Upper lobe of left lung (tissue), 6 donors: ENCODE results near the gene EVPL. TPM values are rescaled to one million over a fixed set of nuclear protein-coding genes. Genes with fewer than 3 reads are reported as not detected.
"Not testable (repeated sequence)": the region's sequence is repeated elsewhere in the genome, so short reads cannot be mapped to it uniquely, and the experiment has no call there.

Experiments
- ATAC-seq, 2 donors: fragments of 200-7000 bp; cut with Tn5 transposase; one replicate each; pipeline ENCODE4 v1.9.1; 2022; ENCODE audit warnings: mild to moderate bottlenecking in 2 of 2, moderate library complexity in 2 of 2; ENCODE audit not compliant: low FRiP score in 2 of 2
- DNase-seq, 2 donors: peaks; one replicate each; pipeline ENCODE4 v3.0.0-alpha.2; 2019 to 2020
- H3K27ac ChIP-seq, 4 donors: fragments of 200-600 bp; sonication (generic); one replicate each; pipeline ENCODE4 v1.5.1; 2016 to 2019
- H3K27me3 ChIP-seq, 4 donors: fragments of 200-600 bp; sonication (generic); one replicate each; pipeline ENCODE4 v1.5.1; 2017 to 2019
- H3K36me3 ChIP-seq, 4 donors: fragments of 200-600 bp; sonication (generic); one replicate each; pipeline ENCODE4 v1.5.1; 2016 to 2019
- H3K4me1 ChIP-seq, 4 donors: fragments of 200-600 bp; sonication (generic); one replicate each; pipeline ENCODE4 v1.5.1; 2018 to 2019
- H3K4me3 ChIP-seq, 4 donors: fragments of 200-600 bp; sonication (generic); one replicate each; pipeline ENCODE4 v1.5.1; 2017 to 2019; ENCODE audit warnings: mild to moderate bottlenecking in 2 of 4, moderate library complexity in 1 of 4
- H3K9me3 ChIP-seq, 4 donors: fragments of 200-600 bp; sonication (generic); one replicate each; pipeline ENCODE4 v1.5.1; 2018 to 2019
- CTCF ChIP-seq, 6 experiments: fragments of 450-650 bp in 4 of 6; fragments of 200-600 bp in 2 of 6; sonication (generic) in 2 of 6; IDR thresholded peaks; one replicate each; pipeline ENCODE4 v1.5.1; 2016 to 2019; ENCODE audit warnings: antibody characterized with exemption in 6 of 6
- EP300 ChIP-seq, 4 donors: sonication (generic); formaldehyde crosslinking; IDR thresholded peaks; one replicate each; pipeline ENCODE4 v1.5.1; 2017; ENCODE audit warnings: antibody characterized with exemption in 4 of 4, control low read depth in 2 of 4
- POLR2A ChIP-seq, 4 donors: fragments of 450-650 bp; IDR thresholded peaks; one replicate each; pipeline ENCODE4 v1.5.1; 2016 to 2017; ENCODE audit warnings: antibody characterized with exemption in 4 of 4, mild to moderate bottlenecking in 2 of 4
- POLR2AphosphoS5 ChIP-seq, 2 donors: sonication (generic); formaldehyde crosslinking; IDR thresholded peaks; one replicate each; pipeline ENCODE4 v1.5.1; 2017; ENCODE audit warnings: antibody characterized with exemption in 2 of 2
- WGBS, 2 donors: methylation state at CpG; one replicate each; pipeline ENCODE4 v1.1.5; 2017 to 2018; 5-methylcytosine and 5-hydroxymethylcytosine counted together
- total RNA-seq, 6 donors: library from RNA; depleted of rRNA in 4 of 6; stranded (reverse); fragments of >200 nt in 4 of 6; gene quantifications; one replicate each; pipeline versions ENCODE4 v1.1.0 to v1.2.1, GENCODE V29; 2016 to 2021
- donor health status: DM: no; HTN: no; CAD: no; lungs with moderate emphysema.
- donor health status: DM: no; HTN: yes; CAD: no; lungs with severe emphysema.

EVPL gene
- total RNA-seq, 6 donors from 2014 or later: 47.5 to 142 (median 63.4) TPM

GRCh38 chr17:76046064-76046463 lies 19.0 kb upstream of the EVPL start:
- H3K27ac ChIP-seq: no peak overlapping the region

GRCh38 chr17:76044475-76045007 lies 17.4 kb upstream of the EVPL start:
- WGBS, 2 donors: 65 to 70% methylated on average over 11 of the region's 11 CpGs
- H3K36me3 ChIP-seq: peaks cover 63 to 100% (median 98%) of the 10 kb centered on the region in 4 donors

More at GRCh38 chr17:76046064-76046463, 19.0 kb upstream of the EVPL start:
- H3K4me3 ChIP-seq: no peak overlapping the region
- no peak for ATAC-seq
- peaks cover 0 to 12% (median 2%) of the 10 kb centered on the region in 4 donors for H3K4me1 ChIP-seq
- H3K36me3 ChIP-seq: peaks cover 55 to 100% (median 92%) of the 10 kb centered on the region in 4 donors
- 93% methylated on average over 8 of the region's 8 CpGs for WGBS, 2 donors
- no peak for DNase-seq
- H3K27me3 ChIP-seq: no peaks in the 10 kb centered on the region
- no peaks in the 10 kb centered on the region for H3K9me3 ChIP-seq
- no peak for TF ChIP-seq CTCF (IDR thresholded peaks at IDR 0.05)
- no peak for TF ChIP-seq POLR2AphosphoS5 (IDR thresholded peaks at IDR 0.05)
- no peak for TF ChIP-seq EP300 (IDR thresholded peaks at IDR 0.05)
- no peak for TF ChIP-seq POLR2A (IDR thresholded peaks at IDR 0.05)

GRCh38 chr17:76042868-76043267 lies 15.8 kb upstream of the EVPL start:
- H3K4me1 ChIP-seq, DNase-seq, H3K27me3 ChIP-seq, ATAC-seq, H3K4me3 ChIP-seq, H3K9me3 ChIP-seq, H3K27ac ChIP-seq: not testable (repeated sequence)
- WGBS, 2 donors: 89 to 97% methylated on average over 3 of the region's 3 CpGs
- peaks cover 63 to 100% (median 95%) of the 10 kb centered on the region in 4 donors for H3K36me3 ChIP-seq

More at GRCh38 chr17:76044475-76045007, 17.4 kb upstream of the EVPL start:
- not testable (repeated sequence) for H3K4me1 ChIP-seq, DNase-seq, H3K27ac ChIP-seq, H3K4me3 ChIP-seq, H3K27me3 ChIP-seq, ATAC-seq, H3K9me3 ChIP-seq

GRCh38 chr17:76040376-76040775 lies 13.3 kb upstream of the EVPL start:
- DNase-seq: no peak
- WGBS, 2 donors: 73 to 95% methylated on average over 6 of the region's 6 CpGs
- H3K36me3 ChIP-seq: peaks cover 47 to 79% (median 71%) of the 10 kb centered on the region in 4 donors
- no peak for TF ChIP-seq EP300 (IDR thresholded peaks at IDR 0.05)
- TF ChIP-seq POLR2A (IDR thresholded peaks at IDR 0.05): no peak
- TF ChIP-seq POLR2AphosphoS5 (IDR thresholded peaks at IDR 0.05): no peak
- TF ChIP-seq CTCF (IDR thresholded peaks at IDR 0.05): no peak
- no peaks in the 10 kb centered on the region for H3K27me3 ChIP-seq
- H3K9me3 ChIP-seq: no peaks in the 10 kb centered on the region
- no peak for ATAC-seq
- H3K27ac ChIP-seq: no peak overlapping the region
- no peak overlapping the region for H3K4me3 ChIP-seq
- peaks cover 0 to 4% (median 0%) of the 10 kb centered on the region in 4 donors for H3K4me1 ChIP-seq

DNA sequence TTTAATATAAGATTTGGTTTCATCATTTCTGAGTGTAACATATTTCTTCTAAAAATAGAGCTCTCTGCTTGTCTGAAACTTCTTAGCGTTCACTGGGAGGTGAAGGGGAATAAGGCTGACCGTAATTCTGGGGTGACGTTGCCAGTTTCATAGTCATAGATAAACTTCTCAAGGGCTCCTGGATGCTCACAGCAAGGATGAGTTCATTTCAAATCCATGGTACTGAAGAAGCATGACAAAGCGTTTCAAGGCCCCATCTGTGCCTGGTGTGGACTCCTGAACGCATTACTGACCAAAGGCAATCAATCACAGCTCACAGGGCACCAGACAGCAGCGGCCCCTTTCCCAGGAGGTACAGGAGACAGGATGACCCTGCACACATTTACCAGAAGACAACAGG lies 12.0 kb upstream of the EVPL start:
- Histone ChIP-seq H3K4me3 (no peak overlapping the region), H3K36me3 (peaks cover 41 to 66% (median 59%) of the 10 kb centered on the region in 4 donors), H3K27ac (no peak overlapping the region), H3K4me1 (no peaks in the 10 kb centered on the region), H3K9me3 (no peaks in the 10 kb centered on the region), H3K27me3 (no peaks in the 10 kb centered on the region)
- 82 to 86% methylated on average over 6 of the region's 6 CpGs for WGBS, 2 donors
- TF ChIP-seq POLR2A (IDR thresholded peaks at IDR 0.05) (no peak), POLR2AphosphoS5 (IDR thresholded peaks at IDR 0.05) (no peak), CTCF (IDR thresholded peaks at IDR 0.05) (no peak), EP300 (IDR thresholded peaks at IDR 0.05) (no peak)
- no peak for ATAC-seq
- no peak for DNase-seq

DNA sequence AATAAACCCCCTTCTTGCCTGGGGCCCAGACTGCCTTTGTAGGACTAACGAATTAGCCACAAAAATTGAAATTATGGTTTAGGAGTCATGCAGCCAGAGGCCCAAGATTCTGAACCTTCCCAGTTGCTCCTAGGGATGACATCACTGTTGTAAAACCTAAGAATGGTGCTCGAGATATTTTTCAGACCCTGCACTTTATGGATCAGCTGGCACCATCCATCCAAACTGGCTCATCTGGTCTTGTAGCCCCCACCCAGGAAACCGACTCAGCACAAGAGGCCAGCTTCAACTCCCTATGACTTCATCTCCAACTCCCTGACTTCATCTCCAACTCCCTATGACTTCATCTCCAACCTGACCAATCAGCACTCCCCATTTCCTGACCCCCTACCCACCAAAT lies 10.9 kb upstream of the EVPL start:
- WGBS, 2 donors: 79 to 84% methylated on average over 3 of the region's 3 CpGs
- Histone ChIP-seq H3K36me3 (peaks cover 30 to 56% (median 48%) of the 10 kb centered on the region in 4 donors), H3K4me1 (no peaks in the 10 kb centered on the region), H3K27me3 (no peaks in the 10 kb centered on the region), H3K27ac (no peak overlapping the region), H3K9me3 (no peaks in the 10 kb centered on the region), H3K4me3 (no peak overlapping the region)
- no peak for ATAC-seq
- no peak for TF ChIP-seq EP300 (IDR thresholded peaks at IDR 0.05)
- TF ChIP-seq POLR2A (IDR thresholded peaks at IDR 0.05): no peak
- TF ChIP-seq CTCF (IDR thresholded peaks at IDR 0.05): no peak
- no peak for TF ChIP-seq POLR2AphosphoS5 (IDR thresholded peaks at IDR 0.05)
- no peak for DNase-seq
